OCI-LY3 (cell line): ENCODE data around the gene RHOA.

ENCODE experiments used
- EZH2phosphoT487 ChIP-seq: fragments of 200-600 bp; shearing (Covaris generic); IDR thresholded peaks from 2 replicates; pipeline ENCODE4 v1.6.1; 2018; ENCODE audit warnings: antibody characterized with exemption, mixed run types, low read depth
- TF ChIP-seq, protein P1 (sequence below): fragments of 200-600, 300-600 bp; sonication (generic); IDR thresholded peaks from 2 replicates; pipeline ENCODE4 v1.5.1; 2014; ENCODE audit warnings: antibody characterized with exemption, low read length, low read depth

DNA sequence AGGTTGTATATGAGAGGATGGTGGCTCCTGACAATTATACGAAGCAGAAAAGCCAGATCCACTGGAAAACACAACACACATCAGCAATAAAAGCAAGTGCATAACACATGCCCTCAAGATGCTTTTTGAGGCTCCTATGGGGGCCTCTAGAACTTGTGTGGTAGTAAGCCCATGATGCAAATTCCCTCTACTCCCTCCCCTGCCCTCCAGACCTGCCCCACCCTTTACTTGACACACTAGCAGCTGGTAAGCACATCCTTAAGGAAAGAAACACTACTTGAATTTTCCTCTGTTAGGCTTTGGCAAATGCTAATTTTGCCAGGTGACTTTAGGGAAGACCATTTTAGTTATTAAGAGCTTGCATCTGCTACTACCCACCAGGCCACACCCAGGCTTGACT, 101.1 kb downstream of the RHOA start:
- TF ChIP-seq, protein P1, sequence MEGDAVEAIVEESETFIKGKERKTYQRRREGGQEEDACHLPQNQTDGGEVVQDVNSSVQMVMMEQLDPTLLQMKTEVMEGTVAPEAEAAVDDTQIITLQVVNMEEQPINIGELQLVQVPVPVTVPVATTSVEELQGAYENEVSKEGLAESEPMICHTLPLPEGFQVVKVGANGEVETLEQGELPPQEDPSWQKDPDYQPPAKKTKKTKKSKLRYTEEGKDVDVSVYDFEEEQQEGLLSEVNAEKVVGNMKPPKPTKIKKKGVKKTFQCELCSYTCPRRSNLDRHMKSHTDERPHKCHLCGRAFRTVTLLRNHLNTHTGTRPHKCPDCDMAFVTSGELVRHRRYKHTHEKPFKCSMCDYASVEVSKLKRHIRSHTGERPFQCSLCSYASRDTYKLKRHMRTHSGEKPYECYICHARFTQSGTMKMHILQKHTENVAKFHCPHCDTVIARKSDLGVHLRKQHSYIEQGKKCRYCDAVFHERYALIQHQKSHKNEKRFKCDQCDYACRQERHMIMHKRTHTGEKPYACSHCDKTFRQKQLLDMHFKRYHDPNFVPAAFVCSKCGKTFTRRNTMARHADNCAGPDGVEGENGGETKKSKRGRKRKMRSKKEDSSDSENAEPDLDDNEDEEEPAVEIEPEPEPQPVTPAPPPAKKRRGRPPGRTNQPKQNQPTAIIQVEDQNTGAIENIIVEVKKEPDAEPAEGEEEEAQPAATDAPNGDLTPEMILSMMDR = no peak
- TF ChIP-seq EZH2phosphoT487 = no peak
